Uterus (tissue), 2 donors: ENCODE results near the gene RNF34.

Source experiments
- CTCF ChIP-seq, 4 experiments: fragments of 200-600 bp in 2 of 4; fragments of 450-650 bp in 2 of 4; sonication (generic) in 2 of 4; IDR thresholded peaks; one replicate each; pipeline ENCODE4 v1.5.1; 2016 to 2019; ENCODE audit warnings: antibody characterized with exemption in 4 of 4, mild to moderate bottlenecking in 2 of 4, moderate library complexity in 1 of 4
- POLR2A ChIP-seq, 2 donors: fragments of 450-650 bp; IDR thresholded peaks; one replicate each; pipeline ENCODE4 v1.6.1; 2016; ENCODE audit warnings: antibody characterized with exemption in 2 of 2, mild to moderate bottlenecking in 1 of 2, moderate library complexity in 1 of 2

- no peak for TF ChIP-seq CTCF (IDR thresholded peaks at IDR 0.05)
- no peak for TF ChIP-seq POLR2A (IDR thresholded peaks at IDR 0.05)
Measured at GRCh38 chr12:121420109-121420508, 20.2 kb downstream of the RNF34 start.
